T-helper 1 cell (primary cell): Measurements from ENCODE around the gene TRPV5.

Experiments
- DNase-seq, 5 donors: peaks; one replicate each; pipeline ENCODE4 v3.0.0-alpha.2; 2012 to 2020

Gene TRPV5

GRCh38 chr7:142939226-142939910 is 5.8 kb upstream of the TRPV5 start, which contains the start of gene LLCFC1:
LLCFC1 (plus strand) TSS chr7:142939484; CDS start chr7:142939622, 138 bp downstream.
- peak in 2 of 5 donors; percentile 2 to 11 for DNase-seq

DNA sequence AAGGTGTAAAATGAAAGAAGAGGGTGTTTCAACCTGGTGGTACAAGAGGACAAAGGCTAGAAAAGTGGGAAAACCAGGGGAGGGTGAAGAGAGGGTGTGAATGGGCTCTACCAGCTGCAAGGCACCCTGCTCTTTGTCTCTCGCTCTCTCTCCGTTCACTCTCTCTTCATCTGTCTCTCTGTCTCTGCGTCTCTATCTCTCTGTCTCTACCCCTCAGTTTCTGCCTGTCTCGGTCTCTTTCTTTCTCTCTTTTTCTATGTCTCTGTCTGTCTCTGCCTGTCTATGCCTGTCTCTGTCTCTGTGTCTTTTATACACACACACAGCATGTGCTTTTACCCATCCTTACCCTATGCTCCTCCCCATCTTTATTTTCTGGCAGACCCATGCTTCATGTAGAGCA is 5.1 kb upstream of the TRPV5 start:
- no peak for DNase-seq

DNA sequence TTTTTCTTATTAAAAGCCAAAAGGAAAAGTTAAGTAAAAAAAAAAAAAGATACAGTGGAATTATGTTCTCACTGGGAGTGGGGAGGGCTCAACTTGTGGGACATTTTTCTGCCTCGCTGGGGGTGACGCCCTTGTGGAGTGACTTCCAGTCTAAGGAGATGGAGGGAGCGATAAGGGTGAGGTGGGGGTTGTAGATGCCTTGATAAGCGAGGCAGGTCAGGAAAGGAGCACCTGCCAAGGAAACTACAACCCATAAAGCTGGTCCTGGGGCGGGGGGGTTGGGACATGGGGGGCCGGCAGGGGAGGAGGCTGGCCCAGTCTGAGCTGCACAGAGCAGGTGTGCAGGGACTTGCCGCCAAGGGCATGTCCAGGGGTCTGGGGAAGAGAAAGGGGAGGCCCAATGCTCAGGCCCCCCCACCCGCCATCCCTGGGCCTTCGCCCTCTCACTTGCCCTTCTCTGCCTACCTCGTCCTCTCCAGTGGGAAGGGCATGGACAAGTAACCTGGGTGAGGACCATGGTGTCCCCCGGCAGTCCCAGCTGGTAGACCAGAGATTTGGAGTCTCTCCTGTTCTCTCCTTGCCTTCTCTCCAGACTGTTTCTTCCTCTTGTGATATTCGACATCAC is 2.5 kb upstream of the TRPV5 start:
- no peak for DNase-seq

GRCh38 chr7:142934056-142934455 is 510 bp upstream of the TRPV5 start:
- no peak for DNase-seq

DNA sequence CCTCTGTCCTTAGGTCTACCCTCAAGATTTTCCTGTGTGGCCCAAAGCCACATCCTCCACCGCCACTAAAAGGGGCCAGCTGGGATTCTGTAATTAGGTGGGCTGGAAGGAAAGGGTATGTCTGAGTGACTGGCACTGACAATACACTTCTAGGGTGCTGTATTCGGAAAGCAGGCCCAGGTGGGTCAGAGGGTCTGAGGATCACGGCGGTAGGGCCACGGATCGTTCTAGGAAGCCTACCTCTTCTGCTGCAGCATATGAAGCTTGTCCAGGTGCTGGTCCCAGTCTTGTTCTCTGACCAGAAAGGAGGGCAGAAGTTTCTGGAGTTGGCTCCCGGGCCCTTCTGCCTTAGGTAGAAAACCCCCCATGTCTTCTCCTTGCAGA is 462 bp downstream of the TRPV5 start:
- no peak for DNase-seq

GRCh38 chr7:142932386-142933091 is 1.0 kb downstream of the TRPV5 start:
- DNase-seq, result no peak

- no peak for DNase-seq
These were observed 3.3 kb downstream of the TRPV5 start for GRCh38 chr7:142930126-142930730.

DNA sequence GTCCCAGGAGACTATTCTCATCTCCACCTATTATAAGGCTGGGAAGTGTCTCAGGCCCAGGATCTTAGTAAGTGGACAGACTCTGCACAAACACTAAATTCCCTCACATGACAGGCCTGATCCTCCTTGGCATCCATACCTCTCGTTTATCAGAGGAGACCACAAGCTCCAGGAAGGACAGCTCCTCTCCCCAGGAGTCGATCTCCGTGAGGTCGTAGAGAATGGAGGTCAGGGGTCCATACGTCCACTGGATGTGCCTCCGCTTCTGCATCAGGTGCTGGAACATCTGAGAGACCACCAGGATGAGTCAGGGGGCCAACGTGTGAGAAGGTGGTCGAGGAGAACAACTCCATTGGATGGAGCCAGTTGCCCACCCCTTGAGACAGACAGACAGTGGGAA is 5.6 kb downstream of the TRPV5 start:
- no peak for DNase-seq

- no peak for DNase-seq
These were observed 6.3 kb downstream of the TRPV5 start for GRCh38 chr7:142927085-142927745.

GRCh38 chr7:142925413-142925812 is 8.1 kb downstream of the TRPV5 start:
- no peak for DNase-seq

GRCh38 chr7:142923391-142923790 is 10.2 kb downstream of the TRPV5 start:
- no peak for DNase-seq

DNA sequence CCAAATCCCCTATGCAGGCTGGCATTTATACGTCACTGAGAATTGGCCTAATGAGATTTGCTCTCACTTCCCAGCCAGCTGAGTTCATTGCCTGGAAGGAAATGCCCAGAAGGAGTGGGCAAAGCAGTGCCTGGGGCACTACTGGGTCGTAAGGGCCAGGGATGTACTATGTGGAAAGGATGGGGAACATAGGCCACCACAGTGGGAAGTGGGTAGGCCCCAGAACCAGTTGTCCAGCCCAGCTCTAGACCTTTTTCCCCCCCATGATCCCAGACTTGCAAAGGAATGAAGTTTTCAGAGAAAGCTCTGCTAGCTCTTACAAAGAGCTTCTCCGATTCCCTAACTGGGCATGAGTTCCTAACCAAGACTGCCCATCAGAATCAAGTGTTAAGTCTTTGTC is 13.9 kb downstream of the TRPV5 start:
- no peak for DNase-seq

DNA sequence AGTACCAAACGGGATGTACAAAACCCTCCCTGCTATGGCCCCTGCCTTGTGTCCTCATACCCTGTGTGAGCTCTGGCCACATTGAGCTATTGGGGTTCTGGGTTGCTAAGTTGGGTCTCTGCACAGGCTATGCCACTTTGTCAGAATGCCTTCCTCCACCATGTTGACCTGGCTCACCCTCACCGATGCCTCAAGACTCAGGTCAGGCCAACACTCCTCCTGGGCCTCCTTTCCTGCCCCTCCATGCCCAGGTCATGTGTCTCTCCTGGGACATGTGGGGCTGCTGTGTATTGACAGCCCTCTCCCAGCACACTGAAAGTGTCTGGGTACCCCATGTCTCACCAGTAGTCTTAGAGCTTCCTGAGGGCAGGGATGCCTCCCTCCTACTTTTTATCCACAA is 14.6 kb downstream of the TRPV5 start:
- DNase-seq, result no peak

- no peak for DNase-seq
These were observed 16.1 kb downstream of the TRPV5 start for GRCh38 chr7:142917447-142917846.

- no peak for DNase-seq
These were observed 17.0 kb downstream of the TRPV5 start for GRCh38 chr7:142916508-142916907.

- DNase-seq, result no peak
These were observed 18.2 kb downstream of the TRPV5 start for GRCh38 chr7:142915315-142915714.

GRCh38 chr7:142914121-142914520 is 19.4 kb downstream of the TRPV5 start:
- DNase-seq, result no peak

GRCh38 chr7:142913566-142913965 is 20.0 kb downstream of the TRPV5 start:
- no peak for DNase-seq

GRCh38 chr7:142913051-142913450 is 20.5 kb downstream of the TRPV5 start:
- no peak for DNase-seq

DNA sequence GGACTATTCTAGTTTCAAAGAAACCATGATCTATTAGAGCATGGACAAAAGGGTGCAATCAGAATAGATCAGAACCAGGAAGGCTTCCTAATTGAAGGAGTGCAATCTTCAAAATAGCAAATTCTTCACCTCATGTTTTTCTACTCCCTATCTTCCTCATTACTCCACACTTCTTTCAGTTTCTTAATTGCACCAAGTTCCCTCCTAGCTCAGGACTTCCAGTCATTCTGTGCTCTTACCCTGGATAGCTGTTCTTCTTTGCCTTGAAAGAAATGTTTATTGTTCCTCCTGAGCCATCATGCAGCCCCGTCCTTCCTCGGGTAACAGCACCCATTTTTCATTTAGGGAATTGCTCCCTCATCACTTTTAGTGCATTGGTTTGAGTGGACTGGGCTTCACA is 23.1 kb downstream of the TRPV5 start:
- no peak for DNase-seq

GRCh38 chr7:142910031-142910433 is 23.5 kb downstream of the TRPV5 start:
- DNase-seq, result no peak

GRCh38 chr7:142908921-142909890 is 24.3 kb downstream of the TRPV5 start:
- no peak for DNase-seq
